HG02763 (cell line): ENCODE measurements around the gene ANO10.
A peak's percentile ranks its signal among the peaks of the same experiment; 100 is the strongest.
"Not testable (repeated sequence)": the region's sequence is repeated elsewhere in the genome, so short reads cannot be mapped to it uniquely, and the experiment has no call there.

Source experiments
- ATAC-seq: cut with Tn5 transposase; IDR thresholded peaks from one replicate; pipeline ENCODE4 v1.9.1; 2021; ENCODE audit warnings: mild to moderate bottlenecking, moderate library complexity; ENCODE audit not compliant: unreplicated experiment

The ANO10 gene

GRCh38 chr3:43525941-43526607, 95.7 kb downstream of the ANO10 start:
- no peak for ATAC-seq

- ATAC-seq, result no peak
Observed at GRCh38 chr3:43525386-43525785, 96.4 kb downstream of the ANO10 start.

- ATAC-seq, result peak; percentile 86
Observed at GRCh38 chr3:43523454-43524053, 98.3 kb downstream of the ANO10 start.

- no peak for ATAC-seq
Observed at GRCh38 chr3:43522727-43523362, 99.0 kb downstream of the ANO10 start.

GRCh38 chr3:43521941-43522340, 99.9 kb downstream of the ANO10 start:
- no peak for ATAC-seq

- ATAC-seq, result not testable (repeated sequence)
Observed at GRCh38 chr3:43518515-43518914, 103.3 kb downstream of the ANO10 start.

GRCh38 chr3:43515970-43516635, 105.7 kb downstream of the ANO10 start:
- no peak for ATAC-seq

- no peak for ATAC-seq
Observed at GRCh38 chr3:43515208-43515917, 106.4 kb downstream of the ANO10 start.

GRCh38 chr3:43512754-43513404, 108.9 kb downstream of the ANO10 start:
- no peak for ATAC-seq

GRCh38 chr3:43506644-43507043, 115.2 kb downstream of the ANO10 start:
- ATAC-seq, result no peak

GRCh38 chr3:43505351-43505750, 116.5 kb downstream of the ANO10 start:
- ATAC-seq, result no peak

GRCh38 chr3:43503067-43503728, 118.6 kb downstream of the ANO10 start:
- ATAC-seq, result no peak

GRCh38 chr3:43499256-43499655, 122.6 kb downstream of the ANO10 start:
- no peak for ATAC-seq

GRCh38 chr3:43497905-43498365, 123.9 kb downstream of the ANO10 start:
- ATAC-seq, result no peak

- ATAC-seq, result no peak
Observed at GRCh38 chr3:43497422-43497821, 124.4 kb downstream of the ANO10 start.

GRCh38 chr3:43496740-43497375, 125.0 kb downstream of the ANO10 start:
- no peak for ATAC-seq

GRCh38 chr3:43492932-43493331, 128.9 kb downstream of the ANO10 start:
- ATAC-seq, result not testable (repeated sequence)

- not testable (repeated sequence) for ATAC-seq
Observed at GRCh38 chr3:43491807-43492206, 130.0 kb downstream of the ANO10 start.

GRCh38 chr3:43490640-43491185, 131.1 kb downstream of the ANO10 start:
- ATAC-seq, result no peak
